Liver (tissue), 3 donors: ENCODE data around the gene SDF4.

Experiments used
- EGR1 ChIP-seq, 2 donors: IDR thresholded peaks; 2 replicates each; pipeline ENCODE4 v1.6.1; 2016 to 2018; ENCODE audit warnings: antibody characterized with exemption in 2 of 2, low read depth in 2 of 2
- HNF4A ChIP-seq, 2 donors: conservative IDR thresholded peaks; 2 replicates each; pipeline ENCODE4 v1.6.1; 2016; ENCODE audit warnings: antibody characterized with exemption in 2 of 2, mild to moderate bottlenecking in 2 of 2
- JUND ChIP-seq, 2 donors: IDR thresholded peaks; 2 replicates each; pipeline ENCODE4 v1.6.1; 2016; ENCODE audit warnings: antibody characterized with exemption in 2 of 2
- NR2F2 ChIP-seq: IDR thresholded peaks from 2 replicates; pipeline ENCODE4 v1.6.1; 2016; ENCODE audit warnings: antibody characterized with exemption
- RAD21 ChIP-seq, 2 donors: IDR thresholded peaks; 2 replicates each; pipeline ENCODE4 v1.6.1; 2016; ENCODE audit warnings: antibody characterized with exemption in 2 of 2, mild to moderate bottlenecking in 2 of 2
- SP1 ChIP-seq: IDR thresholded peaks from 2 replicates; pipeline ENCODE4 v1.6.1; 2018; ENCODE audit warnings: antibody characterized with exemption, mild to moderate bottlenecking
- TAF1 ChIP-seq: conservative IDR thresholded peaks from 2 replicates; pipeline ENCODE4 v1.6.1; 2016; ENCODE audit warnings: antibody characterized with exemption, mild to moderate bottlenecking
- TF ChIP-seq, protein P1 (sequence below): fragments of 150-350 bp; IDR thresholded peaks from 2 replicates; pipeline ENCODE4 v1.5.1; 2017; ENCODE audit warnings: improper control_type of control experiment, low read depth, low read length; ENCODE audit not compliant: missing input control
- TF ChIP-seq, protein P2 (sequence below): IDR thresholded peaks from 2 replicates; pipeline ENCODE4 v1.6.1; 2016; ENCODE audit warnings: antibody characterized with exemption
- TF ChIP-seq, protein P3 (sequence below): IDR thresholded peaks from 2 replicates; pipeline ENCODE4 v1.6.1; 2016; ENCODE audit warnings: antibody characterized with exemption
- TF ChIP-seq, protein P4 (sequence below): IDR thresholded peaks from 2 replicates; pipeline ENCODE4 v1.6.1; 2016; ENCODE audit warnings: antibody characterized with exemption, mild to moderate bottlenecking
- TF ChIP-seq, protein P5 (sequence below): IDR thresholded peaks from 2 replicates; pipeline ENCODE4 v1.6.1; 2016; ENCODE audit warnings: antibody characterized with exemption
- donor health status: healthy.
- donor health status: healthy.

DNA sequence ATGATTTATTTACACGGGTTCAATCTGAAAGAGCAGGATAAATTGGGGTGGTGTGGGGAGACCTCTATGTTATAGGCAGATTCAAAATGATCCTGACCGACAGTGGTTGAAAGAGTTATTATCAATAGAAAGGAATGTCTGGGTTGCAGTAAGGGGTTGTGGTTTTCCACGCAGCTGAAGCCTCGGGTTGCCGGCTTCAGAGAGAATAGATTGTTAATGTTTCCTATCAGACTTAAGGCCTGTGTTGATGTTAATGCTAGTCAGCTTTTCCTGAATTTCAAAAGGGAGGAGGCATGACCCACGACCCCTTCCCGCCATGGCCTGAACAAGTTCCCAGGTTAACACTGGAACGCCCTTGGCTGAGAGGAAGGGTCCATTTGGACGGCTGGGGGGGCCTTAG, 44.0 kb upstream of the SDF4 start:
- TF ChIP-seq, protein P1, sequence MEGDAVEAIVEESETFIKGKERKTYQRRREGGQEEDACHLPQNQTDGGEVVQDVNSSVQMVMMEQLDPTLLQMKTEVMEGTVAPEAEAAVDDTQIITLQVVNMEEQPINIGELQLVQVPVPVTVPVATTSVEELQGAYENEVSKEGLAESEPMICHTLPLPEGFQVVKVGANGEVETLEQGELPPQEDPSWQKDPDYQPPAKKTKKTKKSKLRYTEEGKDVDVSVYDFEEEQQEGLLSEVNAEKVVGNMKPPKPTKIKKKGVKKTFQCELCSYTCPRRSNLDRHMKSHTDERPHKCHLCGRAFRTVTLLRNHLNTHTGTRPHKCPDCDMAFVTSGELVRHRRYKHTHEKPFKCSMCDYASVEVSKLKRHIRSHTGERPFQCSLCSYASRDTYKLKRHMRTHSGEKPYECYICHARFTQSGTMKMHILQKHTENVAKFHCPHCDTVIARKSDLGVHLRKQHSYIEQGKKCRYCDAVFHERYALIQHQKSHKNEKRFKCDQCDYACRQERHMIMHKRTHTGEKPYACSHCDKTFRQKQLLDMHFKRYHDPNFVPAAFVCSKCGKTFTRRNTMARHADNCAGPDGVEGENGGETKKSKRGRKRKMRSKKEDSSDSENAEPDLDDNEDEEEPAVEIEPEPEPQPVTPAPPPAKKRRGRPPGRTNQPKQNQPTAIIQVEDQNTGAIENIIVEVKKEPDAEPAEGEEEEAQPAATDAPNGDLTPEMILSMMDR = no peak
- TF ChIP-seq, protein P2, sequence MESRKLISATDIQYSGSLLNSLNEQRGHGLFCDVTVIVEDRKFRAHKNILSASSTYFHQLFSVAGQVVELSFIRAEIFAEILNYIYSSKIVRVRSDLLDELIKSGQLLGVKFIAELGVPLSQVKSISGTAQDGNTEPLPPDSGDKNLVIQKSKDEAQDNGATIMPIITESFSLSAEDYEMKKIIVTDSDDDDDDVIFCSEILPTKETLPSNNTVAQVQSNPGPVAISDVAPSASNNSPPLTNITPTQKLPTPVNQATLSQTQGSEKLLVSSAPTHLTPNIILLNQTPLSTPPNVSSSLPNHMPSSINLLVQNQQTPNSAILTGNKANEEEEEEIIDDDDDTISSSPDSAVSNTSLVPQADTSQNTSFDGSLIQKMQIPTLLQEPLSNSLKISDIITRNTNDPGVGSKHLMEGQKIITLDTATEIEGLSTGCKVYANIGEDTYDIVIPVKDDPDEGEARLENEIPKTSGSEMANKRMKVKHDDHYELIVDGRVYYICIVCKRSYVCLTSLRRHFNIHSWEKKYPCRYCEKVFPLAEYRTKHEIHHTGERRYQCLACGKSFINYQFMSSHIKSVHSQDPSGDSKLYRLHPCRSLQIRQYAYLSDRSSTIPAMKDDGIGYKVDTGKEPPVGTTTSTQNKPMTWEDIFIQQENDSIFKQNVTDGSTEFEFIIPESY = no peak
- no peak for TF ChIP-seq JUND (IDR thresholded peaks at IDR 0.05)
- TF ChIP-seq TAF1 = no peak
- no peak for TF ChIP-seq RAD21 (IDR thresholded peaks at IDR 0.05)
- TF ChIP-seq, protein P3, sequence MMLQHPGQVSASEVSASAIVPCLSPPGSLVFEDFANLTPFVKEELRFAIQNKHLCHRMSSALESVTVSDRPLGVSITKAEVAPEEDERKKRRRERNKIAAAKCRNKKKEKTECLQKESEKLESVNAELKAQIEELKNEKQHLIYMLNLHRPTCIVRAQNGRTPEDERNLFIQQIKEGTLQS = no peak
- TF ChIP-seq, protein P4, sequence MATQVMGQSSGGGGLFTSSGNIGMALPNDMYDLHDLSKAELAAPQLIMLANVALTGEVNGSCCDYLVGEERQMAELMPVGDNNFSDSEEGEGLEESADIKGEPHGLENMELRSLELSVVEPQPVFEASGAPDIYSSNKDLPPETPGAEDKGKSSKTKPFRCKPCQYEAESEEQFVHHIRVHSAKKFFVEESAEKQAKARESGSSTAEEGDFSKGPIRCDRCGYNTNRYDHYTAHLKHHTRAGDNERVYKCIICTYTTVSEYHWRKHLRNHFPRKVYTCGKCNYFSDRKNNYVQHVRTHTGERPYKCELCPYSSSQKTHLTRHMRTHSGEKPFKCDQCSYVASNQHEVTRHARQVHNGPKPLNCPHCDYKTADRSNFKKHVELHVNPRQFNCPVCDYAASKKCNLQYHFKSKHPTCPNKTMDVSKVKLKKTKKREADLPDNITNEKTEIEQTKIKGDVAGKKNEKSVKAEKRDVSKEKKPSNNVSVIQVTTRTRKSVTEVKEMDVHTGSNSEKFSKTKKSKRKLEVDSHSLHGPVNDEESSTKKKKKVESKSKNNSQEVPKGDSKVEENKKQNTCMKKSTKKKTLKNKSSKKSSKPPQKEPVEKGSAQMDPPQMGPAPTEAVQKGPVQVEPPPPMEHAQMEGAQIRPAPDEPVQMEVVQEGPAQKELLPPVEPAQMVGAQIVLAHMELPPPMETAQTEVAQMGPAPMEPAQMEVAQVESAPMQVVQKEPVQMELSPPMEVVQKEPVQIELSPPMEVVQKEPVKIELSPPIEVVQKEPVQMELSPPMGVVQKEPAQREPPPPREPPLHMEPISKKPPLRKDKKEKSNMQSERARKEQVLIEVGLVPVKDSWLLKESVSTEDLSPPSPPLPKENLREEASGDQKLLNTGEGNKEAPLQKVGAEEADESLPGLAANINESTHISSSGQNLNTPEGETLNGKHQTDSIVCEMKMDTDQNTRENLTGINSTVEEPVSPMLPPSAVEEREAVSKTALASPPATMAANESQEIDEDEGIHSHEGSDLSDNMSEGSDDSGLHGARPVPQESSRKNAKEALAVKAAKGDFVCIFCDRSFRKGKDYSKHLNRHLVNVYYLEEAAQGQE = no peak
- no peak for TF ChIP-seq HNF4A (conservative IDR thresholded peaks at IDR 0.05)
- no peak for TF ChIP-seq EGR1 (IDR thresholded peaks at IDR 0.05; ENCODE audit: low read depth in 2 of 2)
- TF ChIP-seq, protein P5, sequence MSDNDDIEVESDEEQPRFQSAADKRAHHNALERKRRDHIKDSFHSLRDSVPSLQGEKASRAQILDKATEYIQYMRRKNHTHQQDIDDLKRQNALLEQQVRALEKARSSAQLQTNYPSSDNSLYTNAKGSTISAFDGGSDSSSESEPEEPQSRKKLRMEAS = no peak
- no peak for TF ChIP-seq SP1
- TF ChIP-seq NR2F2 = no peak
